Transverse colon (tissue), 4 donors: Measurements from ENCODE around the gene ZBTB20.

ENCODE experiments used
- CTCF ChIP-seq, 5 experiments: fragments of 200-600 bp in 3 of 5; fragments of 450-650 bp in 2 of 5; sonication (generic) in 3 of 5; IDR thresholded peaks; 1 replicate in 2 of 5; 2 replicates in 3 of 5; pipeline ENCODE4 v1.5.1; 2016 to 2017; ENCODE audit warnings: antibody characterized with exemption in 5 of 5, inconsistent platforms in 3 of 5, mild to moderate bottlenecking in 2 of 5, moderate library complexity in 1 of 5
- EP300 ChIP-seq: sonication (generic); formaldehyde crosslinking; IDR thresholded peaks from one replicate; pipeline ENCODE4 v1.6.1; 2017; ENCODE audit warnings: antibody characterized with exemption, low read depth
- POLR2A ChIP-seq: fragments of 450-650 bp; IDR thresholded peaks from one replicate; pipeline ENCODE4 v1.6.1; 2016; ENCODE audit warnings: antibody characterized with exemption, mild to moderate bottlenecking, moderate library complexity
- POLR2AphosphoS5 ChIP-seq, 3 donors: sonication (generic); formaldehyde crosslinking; IDR thresholded peaks; one replicate each; pipeline ENCODE4 v1.6.1; 2016; ENCODE audit warnings: antibody characterized with exemption in 3 of 3

- TF ChIP-seq CTCF (IDR thresholded peaks at IDR 0.05) = no peak
- no peak for TF ChIP-seq POLR2A
- no peak for TF ChIP-seq POLR2AphosphoS5 (IDR thresholded peaks at IDR 0.05)
- TF ChIP-seq EP300 = no peak
Observed at GRCh38 chr3:114725966-114726365, 421.1 kb downstream of the ZBTB20 start.
